NCI-H2107 treated with DMSO at 0.1 percent for 48 hours (cell line): ENCODE results near the gene TTYH1.

Source experiments
- DNase-seq: peaks from one replicate; lab custom pipeline; 2025; ENCODE audit not compliant: unreplicated experiment; lab: John Stamatoyannopoulos, UW

The TTYH1 gene

GRCh38 chr19:54473892-54474372 lies 58.7 kb downstream of the TTYH1 start:
- DNase-seq, result no peak

- DNase-seq, result no peak
Measured at GRCh38 chr19:54475706-54476105, 60.4 kb downstream of the TTYH1 start.

GRCh38 chr19:54477650-54478049 lies 62.4 kb downstream of the TTYH1 start:
- no peak for DNase-seq

GRCh38 chr19:54478677-54479266 lies 63.5 kb downstream of the TTYH1 start:
- DNase-seq, result peak; percentile 3

GRCh38 chr19:54480051-54480450 lies 64.8 kb downstream of the TTYH1 start:
- no peak for DNase-seq

GRCh38 chr19:54481326-54481930 lies 66.2 kb downstream of the TTYH1 start:
- DNase-seq, result peak; percentile 14

DNA sequence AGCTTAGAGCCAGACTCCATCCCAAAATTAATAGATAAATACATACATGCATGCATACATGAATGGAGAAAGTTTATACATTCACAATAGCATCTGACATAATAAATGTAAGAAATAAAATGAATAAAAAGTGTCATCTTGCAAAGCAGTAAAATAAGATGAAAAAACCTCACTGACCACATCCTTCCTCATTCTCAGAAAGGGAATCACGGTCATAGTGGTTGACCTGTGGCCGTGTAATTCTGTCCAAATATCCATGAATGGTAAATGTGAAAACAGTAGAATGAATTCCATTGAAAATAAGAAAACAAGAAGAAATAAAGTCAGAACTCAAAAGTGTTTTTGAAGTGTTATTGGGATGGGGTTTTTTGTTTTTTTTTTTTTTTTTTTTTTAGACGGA lies 67.6 kb downstream of the TTYH1 start:
- DNase-seq, result no peak

GRCh38 chr19:54484451-54484850 lies 69.2 kb downstream of the TTYH1 start:
- no peak for DNase-seq

GRCh38 chr19:54485851-54486250 lies 70.6 kb downstream of the TTYH1 start:
- DNase-seq, result no peak
